GM12874 (cell line): Measurements from ENCODE around the gene CHI3L1.

Source experiments
- CTCF ChIP-seq: IDR thresholded peaks from 2 replicates; pipeline ENCODE4 v1.5.1; 2011; ENCODE audit warnings: low read depth, mild to moderate bottlenecking, control low read depth, low read length, moderate library complexity; ENCODE audit not compliant: insufficient read depth

The CHI3L1 gene

GRCh38 chr1:203186091-203186445 is 436 bp downstream of the CHI3L1 start:
- no peak for TF ChIP-seq CTCF

- TF ChIP-seq CTCF, result no peak
These were observed 919 bp downstream of the CHI3L1 start for GRCh38 chr1:203185585-203185984.

GRCh38 chr1:203185061-203185461 is 1.4 kb downstream of the CHI3L1 start:
- TF ChIP-seq CTCF, result no peak

GRCh38 chr1:203184467-203184866 is 2.0 kb downstream of the CHI3L1 start:
- TF ChIP-seq CTCF, result no peak

GRCh38 chr1:203183828-203184227 is 2.7 kb downstream of the CHI3L1 start:
- TF ChIP-seq CTCF, result no peak

- no peak for TF ChIP-seq CTCF
These were observed 4.0 kb downstream of the CHI3L1 start for GRCh38 chr1:203182387-203182953.

GRCh38 chr1:203181586-203182386 is 4.7 kb downstream of the CHI3L1 start:
- TF ChIP-seq CTCF, result no peak
